ENCODE measurements around the gene TPRG1L.

Gene TPRG1L

DNA sequence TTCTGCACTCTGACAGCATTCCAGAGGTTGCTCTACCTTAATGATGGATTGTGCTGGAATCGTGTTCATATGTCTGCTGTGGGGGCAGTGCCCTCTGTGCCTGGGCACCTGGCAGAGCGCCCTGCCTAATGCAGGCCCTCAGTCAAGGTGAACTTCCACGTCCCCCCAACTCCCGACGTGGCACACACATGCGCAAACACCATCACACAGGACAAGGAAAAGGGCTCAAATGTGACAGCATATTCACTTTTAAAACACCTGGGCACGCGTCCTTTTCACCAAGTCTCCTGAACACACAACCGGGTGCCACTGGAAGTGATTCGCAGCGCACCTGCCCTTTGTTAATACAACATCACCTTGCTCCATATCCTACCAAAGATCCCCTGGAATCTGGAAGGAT, 11.7 kb downstream of the TPRG1L start:
- Mint-ChIP-seq H3K4me3 (no peak overlapping the region), H3K9me3 (no peaks in the 10 kb centered on the region), H3K27ac (no peak overlapping the region)

DNA sequence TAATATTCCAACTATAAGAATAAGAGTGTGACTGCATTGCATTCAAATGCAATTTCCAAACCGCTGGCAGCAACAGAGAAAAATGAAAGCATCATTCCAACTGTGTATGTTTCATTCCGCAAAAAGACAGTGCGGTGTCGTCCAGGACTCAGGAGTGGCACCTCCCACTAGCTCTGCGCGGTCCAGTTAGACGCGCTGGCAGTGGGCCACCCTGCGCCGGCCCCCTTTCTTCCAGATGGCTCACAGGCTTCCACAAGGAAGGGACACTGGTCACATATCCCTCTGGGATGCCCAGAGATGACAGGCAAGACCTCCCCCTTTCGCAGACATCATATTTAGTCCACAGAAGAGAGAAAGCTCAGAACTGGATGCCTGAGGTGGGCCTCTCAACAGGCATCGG, 13.2 kb downstream of the TPRG1L start:
- Mint-ChIP-seq H3K36me3 (ENCODE audit: low read depth) (peaks cover 19% of the 10 kb centered on the region), H3K4me1 (ENCODE audit: low read depth) (no peaks in the 10 kb centered on the region), H3K4me3 (no peak overlapping the region), H3K9me3 (no peaks in the 10 kb centered on the region), H3K27ac (no peak overlapping the region), H3K27me3 (ENCODE audit: low read depth) (no peaks in the 10 kb centered on the region)

More for the DNA sequence above, 11.7 kb downstream of the TPRG1L start:
- Mint-ChIP-seq H3K36me3 (ENCODE audit: low read depth) (peaks cover 19% of the 10 kb centered on the region), H3K4me1 (ENCODE audit: low read depth) (no peaks in the 10 kb centered on the region), H3K27me3 (ENCODE audit: low read depth) (no peaks in the 10 kb centered on the region)

DNA sequence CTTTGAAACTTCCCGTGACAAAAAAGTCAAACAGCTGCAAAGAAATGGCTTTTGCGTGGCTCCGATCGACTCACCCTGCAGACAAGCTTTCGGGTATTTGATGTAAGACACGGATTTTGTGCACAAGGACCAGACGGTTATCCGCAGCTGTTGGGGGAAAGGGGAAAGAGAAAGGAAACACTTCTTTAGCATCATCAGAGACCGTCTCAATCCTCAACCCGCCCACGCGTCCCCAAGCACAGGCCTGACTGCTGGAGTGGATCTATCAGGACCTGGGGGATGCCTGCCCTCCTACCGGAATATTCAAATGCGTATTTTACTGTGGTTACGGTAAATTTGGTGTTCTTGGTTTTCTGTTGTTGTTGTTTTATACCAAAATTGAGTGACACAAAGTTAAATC, 13.9 kb downstream of the TPRG1L start:
- Mint-ChIP-seq H3K27me3 (ENCODE audit: low read depth) (no peaks in the 10 kb centered on the region), H3K36me3 (ENCODE audit: low read depth) (peaks cover 19% of the 10 kb centered on the region), H3K27ac (no peak overlapping the region), H3K4me3 (no peak overlapping the region), H3K9me3 (no peaks in the 10 kb centered on the region), H3K4me1 (ENCODE audit: low read depth) (no peaks in the 10 kb centered on the region)

DNA sequence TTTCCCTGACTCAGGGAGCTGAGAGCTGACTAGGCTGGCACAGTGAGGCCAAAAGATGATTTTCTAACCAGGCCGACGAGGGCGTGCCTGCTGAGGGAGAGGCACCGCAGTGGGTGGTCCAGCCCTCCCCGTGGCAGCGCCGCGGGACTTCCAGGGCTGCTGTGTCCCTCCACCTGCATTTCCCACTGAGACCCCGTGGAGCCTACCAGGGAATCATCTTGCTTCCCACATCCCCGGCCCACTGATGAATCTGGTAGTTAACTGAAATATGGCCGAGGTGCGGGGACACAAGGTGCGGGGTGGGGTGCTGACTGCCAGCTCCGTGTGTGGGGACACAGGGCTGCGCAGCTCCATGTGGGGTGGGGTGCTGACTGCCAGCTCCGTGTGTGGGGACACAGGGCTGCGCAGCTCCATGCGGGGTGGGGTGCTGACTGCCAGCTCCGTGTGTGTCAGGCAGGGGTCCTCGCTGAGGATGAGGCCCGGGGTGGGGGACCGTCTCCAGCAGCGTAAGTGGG, 14.6 kb downstream of the TPRG1L start:
- no peak overlapping the region for H3K27ac Mint-ChIP-seq
- H3K4me3 Mint-ChIP-seq = no peak overlapping the region
- H3K9me3 Mint-ChIP-seq = no peaks in the 10 kb centered on the region
- no peaks in the 10 kb centered on the region for H3K4me1 Mint-ChIP-seq (ENCODE audit: low read depth)
- H3K36me3 Mint-ChIP-seq (ENCODE audit: low read depth) = peaks cover 18% of the 10 kb centered on the region
- no peaks in the 10 kb centered on the region for H3K27me3 Mint-ChIP-seq (ENCODE audit: low read depth)

DNA sequence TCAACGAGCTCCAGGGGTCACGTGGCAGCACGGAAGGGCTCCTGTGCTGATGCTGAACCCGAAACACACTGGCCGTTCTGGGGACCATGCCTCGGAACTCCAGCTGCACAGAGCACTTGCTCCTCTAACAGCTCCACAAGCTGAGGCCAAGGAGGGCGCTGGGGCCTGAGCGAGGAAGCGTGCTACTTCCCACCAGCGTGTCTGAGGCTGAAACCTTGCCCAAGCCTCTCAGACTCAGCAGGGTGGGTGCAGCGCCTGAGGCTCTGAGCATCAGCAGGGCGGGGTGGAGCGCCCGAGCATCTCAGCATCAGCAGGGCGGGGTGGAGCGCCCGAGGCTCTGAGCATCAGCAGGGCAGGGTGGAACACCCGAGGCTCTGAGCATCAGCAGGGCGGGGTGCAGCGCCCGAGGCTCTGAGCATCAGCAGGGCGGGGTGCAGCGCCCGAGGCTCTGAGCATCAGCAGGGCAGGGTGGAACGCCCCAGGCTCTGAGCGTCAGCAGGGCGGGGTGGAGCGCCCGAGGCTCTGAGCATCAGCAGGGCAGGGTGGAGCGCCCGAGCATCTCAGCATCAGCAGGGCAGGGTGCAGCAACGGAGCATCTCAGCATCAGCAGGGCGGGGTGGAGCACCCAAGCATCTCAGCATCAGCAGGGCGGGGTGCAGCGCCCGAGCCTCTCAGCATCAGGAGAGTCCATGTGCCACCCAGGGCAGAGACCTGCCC, 15.5 kb downstream of the TPRG1L start:
- Mint-ChIP-seq H3K27me3 (ENCODE audit: low read depth) (no peaks in the 10 kb centered on the region), H3K27ac (no peak overlapping the region), H3K4me3 (no peak overlapping the region), H3K4me1 (ENCODE audit: low read depth) (no peaks in the 10 kb centered on the region), H3K36me3 (ENCODE audit: low read depth) (peaks cover 12% of the 10 kb centered on the region), H3K9me3 (no peaks in the 10 kb centered on the region)

DNA sequence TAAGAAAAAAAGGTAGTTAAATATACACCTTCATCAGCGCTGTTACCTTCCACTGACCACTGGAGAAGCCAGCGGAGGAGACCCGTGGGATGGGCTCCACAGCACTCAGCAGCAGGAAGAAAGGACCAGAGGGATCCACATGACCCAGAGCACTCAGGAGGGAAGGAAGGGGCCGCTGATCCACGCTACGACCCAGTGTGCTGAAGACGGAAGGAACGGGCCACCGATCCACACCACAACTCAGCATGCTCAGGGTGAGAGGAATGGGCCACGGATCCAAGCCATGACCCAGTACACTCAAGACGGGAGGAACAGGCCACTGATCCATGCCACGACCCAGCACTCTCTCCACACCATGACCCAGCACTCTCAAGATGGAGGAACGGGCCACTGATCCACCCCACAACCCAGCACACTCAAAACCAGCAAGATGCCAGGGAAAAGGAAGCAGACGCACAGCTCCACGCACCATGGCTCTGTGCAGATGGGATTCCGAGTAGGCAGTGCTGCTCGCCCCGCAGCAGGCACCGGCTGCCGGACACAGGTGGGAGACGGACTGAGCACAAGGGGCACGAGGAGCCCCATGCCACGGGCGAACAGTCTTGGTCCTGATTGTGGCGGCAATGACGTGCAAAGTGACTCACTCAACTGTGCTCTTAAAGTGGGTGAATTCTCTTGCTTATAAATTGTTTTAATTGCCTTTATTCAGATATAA, 16.4 kb downstream of the TPRG1L start:
- Mint-ChIP-seq H3K36me3 (ENCODE audit: low read depth) (peaks cover 12% of the 10 kb centered on the region), H3K4me3 (no peak overlapping the region), H3K4me1 (ENCODE audit: low read depth) (no peaks in the 10 kb centered on the region), H3K27me3 (ENCODE audit: low read depth) (no peaks in the 10 kb centered on the region), H3K27ac (no peak overlapping the region), H3K9me3 (no peaks in the 10 kb centered on the region)

DNA sequence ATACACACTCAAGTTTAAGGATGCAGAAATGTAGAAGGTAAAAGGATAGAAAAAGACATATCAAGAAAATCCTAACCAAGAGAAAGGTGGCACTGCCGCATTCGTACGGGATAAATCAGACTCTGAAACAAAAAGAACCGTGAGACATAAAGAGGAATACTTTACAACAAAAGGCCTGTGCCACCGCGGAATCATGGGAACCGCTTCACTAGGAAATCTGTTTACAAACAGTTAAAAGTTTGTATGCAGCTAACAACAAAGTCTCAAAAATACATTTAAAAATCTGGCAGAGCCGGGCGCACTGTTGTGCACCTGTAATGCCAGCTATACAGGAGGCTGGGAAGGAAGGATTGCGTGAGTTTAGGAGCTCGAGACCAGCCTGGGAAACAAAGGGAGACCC, 17.0 kb downstream of the TPRG1L start:
- no peak overlapping the region for H3K4me3 Mint-ChIP-seq
- H3K27me3 Mint-ChIP-seq (ENCODE audit: low read depth) = no peaks in the 10 kb centered on the region
- peaks cover 6% of the 10 kb centered on the region for H3K36me3 Mint-ChIP-seq (ENCODE audit: low read depth)
- H3K27ac Mint-ChIP-seq = no peak overlapping the region
- no peaks in the 10 kb centered on the region for H3K4me1 Mint-ChIP-seq (ENCODE audit: low read depth)
- no peaks in the 10 kb centered on the region for H3K9me3 Mint-ChIP-seq

DNA sequence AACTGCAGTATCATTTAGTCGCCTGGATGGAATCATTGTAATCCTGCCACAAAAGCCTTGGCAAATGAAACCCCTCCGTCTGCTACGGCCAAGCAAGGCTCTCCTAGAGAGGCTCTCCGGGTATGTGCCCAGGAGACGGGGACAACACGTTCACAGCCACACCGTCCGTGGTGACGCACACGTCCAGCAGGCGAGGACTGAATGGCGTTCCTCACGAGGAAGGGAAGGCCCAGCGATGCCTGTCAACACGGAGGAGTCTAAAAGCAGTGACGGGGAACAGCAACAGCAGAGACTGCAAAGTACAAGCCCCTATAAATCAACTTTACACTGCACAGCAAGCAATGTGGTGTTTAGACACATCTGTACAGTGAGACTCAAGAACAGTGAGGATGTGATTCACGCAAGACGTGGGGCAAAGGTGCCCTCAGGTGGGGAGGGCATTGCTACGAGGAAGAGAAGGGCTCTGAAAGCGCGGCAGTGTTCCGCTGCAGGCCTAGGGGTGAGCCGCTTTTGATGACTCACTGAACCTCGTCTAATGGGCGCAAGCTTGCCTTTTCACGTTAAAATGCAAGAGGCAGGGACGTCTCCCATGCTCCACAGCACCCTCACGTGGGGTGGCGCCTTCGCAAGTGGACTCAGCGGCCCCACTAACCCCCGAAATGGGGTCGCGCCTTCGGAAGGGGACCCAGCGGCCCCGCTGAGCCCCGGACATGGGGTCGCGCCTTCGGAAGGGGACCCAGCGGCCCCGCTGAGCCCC, 18.3 kb downstream of the TPRG1L start:
- Mint-ChIP-seq H3K4me1 (ENCODE audit: low read depth) (peaks cover 4% of the 10 kb centered on the region), H3K27me3 (ENCODE audit: low read depth) (no peaks in the 10 kb centered on the region), H3K9me3 (no peaks in the 10 kb centered on the region), H3K36me3 (ENCODE audit: low read depth) (peaks cover 5% of the 10 kb centered on the region), H3K27ac (no peak overlapping the region), H3K4me3 (no peak overlapping the region)

DNA sequence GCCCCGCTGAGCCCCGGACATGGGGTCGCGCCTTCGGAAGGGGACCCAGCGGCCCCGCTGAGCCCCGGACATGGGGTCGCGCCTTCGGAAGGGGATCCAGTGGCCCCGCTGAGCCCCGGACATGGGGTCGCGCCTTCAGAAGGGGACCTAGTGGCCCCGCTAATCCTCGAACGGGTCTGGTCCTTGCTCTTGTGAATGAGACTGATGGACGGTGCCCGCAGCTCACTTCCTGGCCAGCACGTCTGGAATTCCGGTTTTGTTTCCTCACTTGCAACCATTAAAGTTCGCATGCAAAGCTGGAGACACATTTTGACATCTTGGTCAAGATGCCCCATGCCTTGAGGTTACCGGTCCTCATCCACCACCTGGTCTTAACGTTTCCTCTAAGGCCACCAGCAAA, 19.5 kb downstream of the TPRG1L start:
- Mint-ChIP-seq H3K9me3 (no peaks in the 10 kb centered on the region), H3K4me3 (no peak overlapping the region), H3K36me3 (ENCODE audit: low read depth) (peaks cover 6% of the 10 kb centered on the region), H3K27ac (no peak overlapping the region), H3K27me3 (ENCODE audit: low read depth) (no peaks in the 10 kb centered on the region), H3K4me1 (ENCODE audit: low read depth) (peaks cover 15% of the 10 kb centered on the region)

DNA sequence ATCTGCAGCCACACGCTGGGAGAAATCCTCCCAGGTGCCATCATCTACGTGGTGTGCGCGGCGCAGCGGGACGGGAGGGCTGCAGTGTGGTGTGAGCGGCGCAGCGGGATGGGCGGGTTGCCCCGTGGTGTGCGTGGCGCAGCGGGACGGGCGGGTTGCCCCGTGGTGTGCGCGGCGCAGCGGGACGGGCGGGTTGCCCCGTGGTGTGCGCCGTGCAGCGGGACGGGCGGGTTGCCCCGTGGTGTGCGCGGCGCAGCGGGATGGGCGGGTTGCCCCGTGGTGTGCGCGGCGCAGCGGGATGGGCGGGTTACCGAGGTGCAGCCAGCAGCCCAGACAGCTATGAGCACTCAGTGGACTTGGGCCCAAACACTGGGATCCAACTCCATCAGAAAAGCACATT, 20.4 kb downstream of the TPRG1L start:
- no peak overlapping the region for H3K4me3 Mint-ChIP-seq
- no peaks in the 10 kb centered on the region for H3K9me3 Mint-ChIP-seq
- peaks cover 6% of the 10 kb centered on the region for H3K36me3 Mint-ChIP-seq (ENCODE audit: low read depth)
- H3K27ac Mint-ChIP-seq = no peak overlapping the region
- peaks cover 4% of the 10 kb centered on the region for H3K27me3 Mint-ChIP-seq (ENCODE audit: low read depth)
- peaks cover 17% of the 10 kb centered on the region for H3K4me1 Mint-ChIP-seq (ENCODE audit: low read depth)

DNA sequence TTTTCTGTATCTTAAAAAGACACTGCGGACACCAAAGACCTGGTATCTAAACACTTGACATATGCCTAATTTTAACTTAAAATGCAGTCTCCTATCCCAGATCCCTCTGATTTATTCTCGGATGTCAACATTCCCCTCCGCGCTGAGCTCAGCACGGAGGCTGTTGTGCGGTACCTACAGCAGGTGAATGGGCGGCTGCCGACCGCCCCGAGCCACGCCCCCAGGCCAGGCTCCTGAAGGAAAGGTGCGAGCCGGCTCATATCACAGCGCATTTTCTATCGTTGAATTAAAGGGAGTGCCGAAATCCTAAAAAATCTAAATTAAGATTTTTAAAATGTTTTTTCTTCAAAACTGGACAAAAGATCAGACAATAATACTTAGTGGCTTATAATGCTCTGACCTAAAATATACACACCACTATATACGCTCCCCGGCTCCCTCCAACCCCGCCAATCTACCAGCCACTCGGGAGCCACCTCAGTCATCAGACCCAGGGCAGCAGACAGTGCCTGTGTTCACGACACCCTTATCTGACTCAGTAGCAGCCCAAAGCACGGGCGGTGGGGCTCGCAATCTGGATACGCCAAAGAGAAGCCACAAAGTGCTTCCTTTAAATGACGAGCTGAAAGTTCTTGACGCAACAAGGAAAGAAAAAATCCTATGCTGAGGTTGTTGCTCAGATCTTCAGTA, 21.0 kb downstream of the TPRG1L start:
- peaks cover 6% of the 10 kb centered on the region for H3K36me3 Mint-ChIP-seq (ENCODE audit: low read depth)
- peak overlapping the region; percentile 38 for H3K27ac Mint-ChIP-seq
- no peak overlapping the region for H3K4me3 Mint-ChIP-seq
- peaks cover 8% of the 10 kb centered on the region for H3K27me3 Mint-ChIP-seq (ENCODE audit: low read depth)
- H3K9me3 Mint-ChIP-seq = no peaks in the 10 kb centered on the region
- H3K4me1 Mint-ChIP-seq (ENCODE audit: low read depth) = peaks cover 17% of the 10 kb centered on the region

DNA sequence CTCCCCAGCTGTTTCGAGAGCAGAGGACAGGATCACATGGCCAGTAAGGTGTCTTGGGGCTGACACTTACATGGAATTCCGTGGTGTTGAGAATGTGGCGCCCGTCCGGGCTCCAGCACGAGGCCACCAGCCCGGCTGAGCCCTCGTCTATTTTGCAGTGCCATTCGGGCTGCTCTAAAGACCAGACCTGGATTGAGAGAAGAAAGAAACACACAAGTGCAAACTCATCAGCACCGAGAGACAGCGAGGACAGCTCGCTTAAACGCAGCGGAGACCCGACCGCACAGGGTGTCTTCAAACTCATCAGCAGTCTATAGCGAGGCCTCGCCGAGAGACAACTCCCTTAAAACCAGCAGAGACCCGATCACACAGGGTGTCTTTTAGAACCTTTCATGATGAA, 21.8 kb downstream of the TPRG1L start:
- no peaks in the 10 kb centered on the region for H3K9me3 Mint-ChIP-seq
- peaks cover 14% of the 10 kb centered on the region for H3K27me3 Mint-ChIP-seq (ENCODE audit: low read depth)
- peaks cover 6% of the 10 kb centered on the region for H3K36me3 Mint-ChIP-seq (ENCODE audit: low read depth)
- H3K4me1 Mint-ChIP-seq (ENCODE audit: low read depth) = peaks cover 17% of the 10 kb centered on the region
- H3K27ac Mint-ChIP-seq = no peak overlapping the region
- no peak overlapping the region for H3K4me3 Mint-ChIP-seq

DNA sequence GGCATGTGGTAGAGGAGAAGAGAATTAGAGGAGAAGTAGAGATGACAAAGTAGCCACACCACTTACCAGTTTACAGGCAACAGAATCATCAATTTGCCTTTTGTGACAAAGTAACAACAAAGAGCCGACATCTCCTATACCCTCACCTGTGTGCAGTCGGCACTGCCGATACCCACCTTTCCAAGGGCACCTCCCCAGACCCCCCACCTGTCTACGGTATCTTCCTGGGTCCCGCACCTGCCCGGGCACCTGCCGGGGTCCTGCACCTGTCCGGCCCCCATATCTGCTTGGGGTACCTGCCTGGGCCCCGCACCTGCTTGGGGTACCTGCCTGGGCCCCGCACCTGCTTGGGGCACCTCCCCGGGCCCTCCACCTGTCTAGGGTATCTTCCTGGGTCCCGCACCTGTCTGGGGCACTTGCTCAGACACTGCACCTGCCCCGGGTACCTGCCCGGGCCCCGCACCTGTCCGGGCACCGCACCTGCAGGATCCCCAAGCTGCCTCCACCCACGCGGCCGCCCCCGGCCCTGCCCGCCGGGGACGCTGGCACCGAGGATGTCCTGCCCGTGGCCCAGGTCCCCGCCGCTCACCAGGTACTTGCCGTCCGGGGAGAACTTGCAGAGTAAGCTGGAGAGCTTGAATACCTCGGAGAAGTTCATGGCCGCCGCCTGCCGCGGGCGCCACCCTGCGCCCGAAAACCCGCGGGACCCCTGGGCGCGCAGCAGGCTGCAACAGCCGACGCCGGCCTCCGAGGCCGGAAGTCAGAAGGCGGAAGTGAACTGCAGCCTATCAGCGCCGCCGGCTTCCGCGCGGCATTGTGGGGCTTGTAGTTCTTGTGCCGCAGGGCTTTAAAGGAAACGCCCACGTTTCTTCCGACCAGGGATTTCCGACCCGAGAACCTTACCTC, 24.8 kb downstream of the TPRG1L start, which contains the start of gene WRAP73:
Gene WRAP73, minus strand, starts transcription at position 762 of the 906 bp plus-strand sequence. Its CDS starts 104 bp downstream, at position 658.
- H3K36me3 Mint-ChIP-seq (ENCODE audit: low read depth) = peaks cover 6% of the 10 kb centered on the region
- peak within 1 kb of the TSS; percentile 69 for H3K27ac Mint-ChIP-seq
- peaks cover 17% of the 10 kb centered on the region for H3K4me1 Mint-ChIP-seq (ENCODE audit: low read depth)
- no peaks in the 10 kb centered on the region for H3K9me3 Mint-ChIP-seq
- peaks cover 30% of the 10 kb centered on the region for H3K27me3 Mint-ChIP-seq (ENCODE audit: low read depth)
- peak within 1 kb of the TSS; percentile 78 for H3K4me3 Mint-ChIP-seq
